Caco-2 (cell line): ENCODE measurements around the gene ZBED5. TPM values are rescaled to one million over a fixed set of nuclear protein-coding genes. Genes with fewer than 3 reads are reported as not detected.

ENCODE experiments used
- BruUV-seq: library from RNA; stranded (reverse); fragments of 400-500 nt; replicated peaks from 2 replicates; lab custom pipeline; 2021; lab: Mats Ljungman, UMichigan
- CTCF ChIA-PET: fragments of 300-600 bp; sonication (Branson Sonifier 250); formaldehyde crosslinking; loops from one replicate; lab custom pipeline; 2022; ENCODE audit warnings: antibody characterized with exemption; lab: Charles Lee
- POLR2A ChIA-PET: fragments of 300-600 bp; sonication (Branson Sonifier 250); formaldehyde crosslinking; loops from one replicate; lab custom pipeline; 2022; ENCODE audit warnings: antibody characterized with exemption; lab: Charles Lee
- DNase-seq, 2 experiments: peaks; one replicate each; pipeline versions ENCODE4 v3.0.0 to v3.0.0-alpha.2; 2020 to 2022
- H3K27me3 ChIP-seq: replicated peaks from 2 replicates; pipeline ENCODE4 v1.6.0; 2011; ENCODE audit warnings: low read length; ENCODE audit not compliant: control insufficient read depth, insufficient read depth
- H3K36me3 ChIP-seq: 2 replicates; pipeline ENCODE4 v1.5.1; 2011; ENCODE audit warnings: low read length; ENCODE audit not compliant: control insufficient read depth, insufficient read depth
- H3K4me1 ChIP-seq: fragments of 250-450 bp; sonication (Bioruptor Pico); 2 replicates; pipeline ENCODE4 v1.5.1; 2020; ENCODE audit warnings: mild to moderate bottlenecking
- H3K4me3 ChIP-seq: 2 replicates; pipeline ENCODE4 v1.5.1; 2011; ENCODE audit warnings: low read depth, mild to moderate bottlenecking, control low read depth, low read length
- H3K9me3 ChIP-seq: fragments of 250-450 bp; sonication (Bioruptor Pico); 2 replicates; pipeline ENCODE4 v1.5.1; 2020; ENCODE audit warnings: mild to moderate bottlenecking, moderate library complexity
- H3K27ac Mint-ChIP-seq: one replicate; pipeline ENCODE4 v1.8.0; 2022; ENCODE audit warnings: mixed read lengths; ENCODE audit not compliant: unreplicated experiment
- H3K27me3 Mint-ChIP-seq: one replicate; pipeline ENCODE4 v1.8.0; 2022; ENCODE audit warnings: mixed read lengths; ENCODE audit not compliant: insufficient read depth, unreplicated experiment
- H3K36me3 Mint-ChIP-seq: one replicate; pipeline ENCODE4 v1.8.0; 2022; ENCODE audit warnings: mild to moderate bottlenecking, mixed read lengths; ENCODE audit not compliant: insufficient read depth, unreplicated experiment
- H3K4me1 Mint-ChIP-seq: one replicate; pipeline ENCODE4 v1.8.0; 2022; ENCODE audit warnings: low read depth, mixed read lengths; ENCODE audit not compliant: unreplicated experiment
- H3K4me3 Mint-ChIP-seq: one replicate; pipeline ENCODE4 v1.8.0; 2022; ENCODE audit warnings: mild to moderate bottlenecking, moderate library complexity, mixed read lengths; ENCODE audit not compliant: unreplicated experiment
- H3K9me3 Mint-ChIP-seq: one replicate; pipeline ENCODE4 v1.8.0; 2022; ENCODE audit warnings: mixed read lengths; ENCODE audit not compliant: unreplicated experiment
- intact Hi-C: fragments of 100-400 bp; cut with micrococcal nuclease; formaldehyde crosslinking; loops from one replicate; pipeline ENCODE4 v1.10.0; 2022; ENCODE audit not compliant: unreplicated experiment
- total RNA-seq: library from RNA; stranded (reverse); gene quantifications from 2 replicates; pipeline ENCODE4 v1.2.3, GENCODE V29; 2022
- TF ChIP-seq, protein P1 (sequence below), 2 experiments: fragments of 200-600 bp in 1 of 2; IDR thresholded peaks; 1 replicate in 1 of 2; 2 replicates in 1 of 2; pipeline versions ENCODE4 v1.5.1 to v1.8.0; 2011 to 2022; ENCODE audit warnings: antibody characterized with exemption in 1 of 2, control low read depth in 1 of 2, inconsistent platforms in 1 of 2, low read depth in 1 of 2, low read length in 1 of 2, mild to moderate bottlenecking in 1 of 2, moderate library complexity in 1 of 2; ENCODE audit not compliant: insufficient read depth in 1 of 2, severe bottlenecking in 1 of 2, unreplicated experiment in 1 of 2

ZBED5 gene
- total RNA-seq, 1 experiment from 2014 or later: 53.2 TPM

DNA sequence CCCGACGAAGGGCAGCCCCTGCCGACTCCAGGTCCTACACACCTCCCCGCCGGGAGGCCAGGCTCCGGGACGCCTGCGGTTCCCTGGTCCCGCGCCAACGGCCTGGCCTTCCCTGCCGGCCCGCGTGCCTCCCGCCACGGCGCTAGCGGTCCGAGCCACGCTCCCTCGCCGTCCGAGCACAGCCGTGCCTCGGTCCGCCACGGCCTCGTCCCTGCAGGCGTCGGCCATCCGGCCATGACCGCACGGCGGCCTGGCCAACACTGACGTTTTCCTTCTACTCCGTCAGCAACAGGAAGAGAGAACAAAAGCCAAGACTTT lies 49.7 kb downstream of the ZBED5 start:
- Histone ChIP-seq H3K36me3 (peaks cover 6% of the 10 kb centered on the region), H3K27me3 (no peaks in the 10 kb centered on the region), H3K4me1 (peaks cover 11% of the 10 kb centered on the region), H3K9me3 (no peaks in the 10 kb centered on the region), H3K4me3 (peak overlapping the region; percentile 81)
- intact Hi-C loops: loop anchor here (2.0 to 5.0 kb wide), 3 partner anchors 56 to 123 kb away; partner anchors contain the start of gene CTR9
- H3K36me3 Mint-ChIP-seq: peaks cover 64% of the 10 kb centered on the region
- ChIA-PET CTCF (interaction anchor here (0.6 to 3.6 kb wide), 10 partner anchors 16 to 126 kb away, joined by 3 to 28 read pairs (median 10); partner anchors contain the start of gene ZBED5), POLR2A (interaction anchor here (0.6 to 3.5 kb wide), 27 partner anchors 10 to 353 kb away, joined by 3 to 174 read pairs (median 11); partner anchors contain the start of genes AMPD3, CTR9 and ZBED5)
- peak overlapping the region; percentile 98 for H3K4me3 Mint-ChIP-seq
- TF ChIP-seq, protein P1, sequence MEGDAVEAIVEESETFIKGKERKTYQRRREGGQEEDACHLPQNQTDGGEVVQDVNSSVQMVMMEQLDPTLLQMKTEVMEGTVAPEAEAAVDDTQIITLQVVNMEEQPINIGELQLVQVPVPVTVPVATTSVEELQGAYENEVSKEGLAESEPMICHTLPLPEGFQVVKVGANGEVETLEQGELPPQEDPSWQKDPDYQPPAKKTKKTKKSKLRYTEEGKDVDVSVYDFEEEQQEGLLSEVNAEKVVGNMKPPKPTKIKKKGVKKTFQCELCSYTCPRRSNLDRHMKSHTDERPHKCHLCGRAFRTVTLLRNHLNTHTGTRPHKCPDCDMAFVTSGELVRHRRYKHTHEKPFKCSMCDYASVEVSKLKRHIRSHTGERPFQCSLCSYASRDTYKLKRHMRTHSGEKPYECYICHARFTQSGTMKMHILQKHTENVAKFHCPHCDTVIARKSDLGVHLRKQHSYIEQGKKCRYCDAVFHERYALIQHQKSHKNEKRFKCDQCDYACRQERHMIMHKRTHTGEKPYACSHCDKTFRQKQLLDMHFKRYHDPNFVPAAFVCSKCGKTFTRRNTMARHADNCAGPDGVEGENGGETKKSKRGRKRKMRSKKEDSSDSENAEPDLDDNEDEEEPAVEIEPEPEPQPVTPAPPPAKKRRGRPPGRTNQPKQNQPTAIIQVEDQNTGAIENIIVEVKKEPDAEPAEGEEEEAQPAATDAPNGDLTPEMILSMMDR (IDR thresholded peaks at IDR 0.05; ENCODE audit: insufficient read depth in 1 of 2, low read depth in 1 of 2, low read length in 1 of 2, severe bottlenecking in 1 of 2, unreplicated experiment in 1 of 2): no peak
- no peaks in the 10 kb centered on the region for H3K9me3 Mint-ChIP-seq
- DNase-seq: no peak
- H3K27ac Mint-ChIP-seq: peak overlapping the region; percentile 97
- no peaks in the 10 kb centered on the region for H3K27me3 Mint-ChIP-seq
- BruUV-seq: no TSS peak
- H3K4me1 Mint-ChIP-seq: peaks cover 11% of the 10 kb centered on the region

DNA sequence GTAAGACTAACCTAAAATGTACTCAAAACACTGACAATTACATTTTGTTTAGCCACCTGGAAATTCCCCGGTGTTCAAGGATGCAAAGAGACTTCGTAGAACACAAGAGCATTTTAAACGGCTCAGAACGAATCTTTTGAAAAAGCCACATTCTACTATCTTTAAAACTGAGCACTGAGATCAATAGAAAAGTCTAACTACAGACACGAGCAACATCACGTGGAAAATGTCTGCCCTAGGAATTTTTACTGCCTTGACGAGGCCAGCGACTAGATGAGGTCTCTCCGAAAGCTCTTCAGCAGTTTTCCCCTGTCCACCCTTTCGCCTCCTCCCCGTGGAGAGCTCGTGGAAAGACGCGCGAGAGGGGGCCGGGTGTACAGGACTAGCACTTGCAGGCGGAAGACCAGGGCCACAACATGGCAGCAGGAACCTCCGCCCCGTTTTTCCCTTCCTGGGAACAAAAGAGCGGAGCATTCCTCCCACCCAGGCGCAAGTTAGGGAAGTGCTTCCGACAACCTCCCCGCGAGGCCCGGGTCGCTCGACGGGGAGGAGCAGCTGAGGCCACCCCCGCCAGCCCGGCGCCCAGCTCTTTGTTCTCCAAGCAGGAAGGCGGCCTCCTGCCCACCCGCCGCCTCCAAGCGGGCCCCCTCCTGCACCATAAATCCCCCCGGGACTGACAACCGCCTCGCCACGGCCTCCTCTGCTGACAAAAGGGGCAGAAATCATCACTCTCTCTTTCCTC lies 50.2 kb downstream of the ZBED5 start:
- DNase-seq: peak; percentile 53 to 61
- no peaks in the 10 kb centered on the region for H3K27me3 Mint-ChIP-seq
- Histone ChIP-seq H3K27me3 (no peaks in the 10 kb centered on the region), H3K4me3 (peak overlapping the region; percentile 81), H3K4me1 (peaks cover 11% of the 10 kb centered on the region), H3K9me3 (no peaks in the 10 kb centered on the region), H3K36me3 (peaks cover 6% of the 10 kb centered on the region)
- TF ChIP-seq, protein P1 (IDR thresholded peaks at IDR 0.05; ENCODE audit: insufficient read depth in 1 of 2, low read depth in 1 of 2, low read length in 1 of 2, severe bottlenecking in 1 of 2, unreplicated experiment in 1 of 2): no peak
- BruUV-seq: no TSS peak
- H3K4me3 Mint-ChIP-seq: peak overlapping the region; percentile 98
- intact Hi-C loops: loop anchor here (2.0 to 5.0 kb wide), 3 partner anchors 55 to 123 kb away; partner anchors contain the start of gene CTR9
- peaks cover 70% of the 10 kb centered on the region for H3K36me3 Mint-ChIP-seq
- peak overlapping the region; percentile 97 for H3K27ac Mint-ChIP-seq
- H3K4me1 Mint-ChIP-seq: peaks cover 6% of the 10 kb centered on the region
- POLR2A ChIA-PET: interaction anchor here (0.8 to 3.5 kb wide), 6 partner anchors 12 to 124 kb away, joined by 3 to 174 read pairs (median 30); partner anchors contain the start of gene ZBED5
- no peaks in the 10 kb centered on the region for H3K9me3 Mint-ChIP-seq
- CTCF ChIA-PET: interaction anchor here (1.6 to 3.6 kb wide), 2 partner anchors 100 to 126 kb away, joined by 3 to 25 read pairs; no protein-coding TSS in a partner anchor

DNA sequence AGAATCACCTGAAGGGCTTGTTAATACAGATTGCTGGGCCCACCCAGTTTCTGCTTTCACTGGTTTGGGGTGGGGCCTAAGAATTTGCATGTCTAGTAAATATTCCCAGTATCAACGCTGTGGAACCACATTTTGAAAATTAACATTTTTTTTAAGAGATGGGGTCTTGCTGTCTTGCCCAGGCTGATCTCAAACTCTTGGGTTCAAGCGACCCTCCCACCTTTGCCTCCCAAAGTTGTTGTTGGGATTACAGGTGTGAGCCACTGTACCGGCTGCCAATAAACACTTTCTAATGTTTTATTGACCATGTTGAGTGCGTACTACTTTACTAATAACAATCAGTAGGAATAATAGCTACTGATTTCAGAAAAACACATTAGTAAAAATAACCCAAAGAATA lies 51.6 kb downstream of the ZBED5 start:
- no peaks in the 10 kb centered on the region for H3K27me3 Mint-ChIP-seq
- ChIA-PET POLR2A (no interaction called here), CTCF (interaction anchor here (0.5 kb wide), 1 partner anchor 72 kb away, joined by 3 read pairs; no protein-coding TSS in a partner anchor)
- Histone ChIP-seq H3K4me3 (no peak overlapping the region), H3K9me3 (no peaks in the 10 kb centered on the region), H3K36me3 (peaks cover 6% of the 10 kb centered on the region), H3K4me1 (peaks cover 11% of the 10 kb centered on the region), H3K27me3 (no peaks in the 10 kb centered on the region)
- BruUV-seq: no TSS peak
- peaks cover 84% of the 10 kb centered on the region for H3K36me3 Mint-ChIP-seq
- no peaks in the 10 kb centered on the region for H3K4me1 Mint-ChIP-seq
- intact Hi-C loops: loop anchor here (5.0 kb wide), 1 partner anchor 54 kb away; the partner anchor contains the start of gene CTR9
- peak overlapping the region; percentile 98 for H3K4me3 Mint-ChIP-seq
- TF ChIP-seq, protein P1 (IDR thresholded peaks at IDR 0.05; ENCODE audit: insufficient read depth in 1 of 2, low read depth in 1 of 2, low read length in 1 of 2, severe bottlenecking in 1 of 2, unreplicated experiment in 1 of 2): no peak
- DNase-seq: no peak
- no peaks in the 10 kb centered on the region for H3K9me3 Mint-ChIP-seq
- peak overlapping the region; percentile 97 for H3K27ac Mint-ChIP-seq
